Keratinocyte (primary cell): ENCODE results near the gene VIPR2.

Experiments used
- CTCF ChIP-seq, 3 experiments: IDR thresholded peaks in 1 of 3; conservative IDR thresholded peaks in 1 of 3; optimal IDR thresholded peaks in 1 of 3; 2 replicates in 2 of 3; 3 replicates in 1 of 3; pipeline versions ENCODE3 to v1.5.1; 2011; ENCODE audit warnings: low read length in 3 of 3, mild to moderate bottlenecking in 3 of 3, moderate library complexity in 2 of 3, control low read depth in 1 of 3, inconsistent platforms in 1 of 3; ENCODE audit not compliant: insufficient read depth in 2 of 3; ENCODE audit errors: extremely low read depth in 1 of 3
- EZH2 ChIP-seq: IDR thresholded peaks from one replicate; pipeline ENCODE4 v1.6.1; 2012; ENCODE audit warnings: inconsistent platforms, mild to moderate bottlenecking, low read length, moderate library complexity

GRCh38 chr7:159179241-159179640, 34.6 kb upstream of the VIPR2 start:
- TF ChIP-seq CTCF (optimal IDR thresholded peaks at IDR 0.05 in 1 of 3, IDR thresholded peaks at IDR 0.05 in 1 of 3, conservative IDR thresholded peaks at IDR 0.05 in 1 of 3; ENCODE audit: extremely low read depth in 1 of 3, insufficient read depth in 2 of 3, low read length in 3 of 3) (no peak), EZH2 (no peak)
